Prostate gland (tissue), 2 donors: ENCODE measurements around the gene SCYGR5. TPM values are rescaled to one million over a fixed set of nuclear protein-coding genes. Genes with fewer than 3 reads are reported as not detected.

Experiments used
- DNase-seq: peaks from one replicate; pipeline ENCODE4 v3.0.0-alpha.2; 2019; ENCODE audit warnings: low spot score
- H3K27ac ChIP-seq, 2 donors: fragments of 200-600 bp; sonication (generic); 2 replicates each; pipeline ENCODE4 v1.5.1; 2017 to 2019
- H3K27me3 ChIP-seq: fragments of 200-600 bp; sonication (generic); replicated peaks from 2 replicates; pipeline ENCODE4 v1.5.1; 2019; ENCODE audit not compliant: insufficient read depth
- H3K36me3 ChIP-seq, 2 donors: fragments of 200-600 bp; sonication (generic); 1 replicate in 1 of 2; 2 replicates in 1 of 2; pipeline versions ENCODE4 v1.5.1 to v1.8.1; 2017 to 2019
- H3K4me1 ChIP-seq: fragments of 200-600 bp; sonication (generic); replicated peaks from 2 replicates; pipeline ENCODE4 v1.5.1; 2019
- H3K4me3 ChIP-seq, 2 donors: fragments of 200-600 bp; sonication (generic); 2 replicates each; pipeline ENCODE4 v1.5.1; 2017 to 2019
- H3K9me3 ChIP-seq: fragments of 200-600 bp; sonication (generic); 2 replicates; pipeline ENCODE4 v1.5.1; 2017
- POLR2A ChIP-seq: fragments of 450-650 bp; IDR thresholded peaks from one replicate; pipeline ENCODE4 v1.6.1; 2016; ENCODE audit warnings: antibody characterized with exemption, mild to moderate bottlenecking
- POLR2AphosphoS5 ChIP-seq: sonication (generic); formaldehyde crosslinking; IDR thresholded peaks from one replicate; pipeline ENCODE4 v1.6.1; 2017; ENCODE audit warnings: antibody characterized with exemption
- WGBS: methylation state at CpG from one replicate; pipeline ENCODE4 v1.1.5; 2018; 5-methylcytosine and 5-hydroxymethylcytosine counted together
- intact Hi-C: fragments of 100-400 bp; cut with DNase I; formaldehyde crosslinking; loops from one replicate; pipeline ENCODE4 v1.14.2; 2022
- total RNA-seq, 2 donors: library from RNA; depleted of rRNA; stranded (reverse); fragments of >200 nt; gene quantifications; one replicate each; pipeline ENCODE4 v1.1.0, GENCODE V29; 2016
- TF ChIP-seq, protein P1 (sequence below), 4 experiments: fragments of 200-600 bp in 2 of 4; fragments of 450-650 bp in 2 of 4; sonication (generic) in 2 of 4; IDR thresholded peaks; 1 replicate in 3 of 4; 2 replicates in 1 of 4; pipeline ENCODE4 v1.5.1; 2016 to 2019; ENCODE audit warnings: antibody characterized with exemption in 4 of 4, mild to moderate bottlenecking in 2 of 4, moderate library complexity in 2 of 4

Gene SCYGR5
- total RNA-seq, 2 donors from 2014 or later = not detected

DNA sequence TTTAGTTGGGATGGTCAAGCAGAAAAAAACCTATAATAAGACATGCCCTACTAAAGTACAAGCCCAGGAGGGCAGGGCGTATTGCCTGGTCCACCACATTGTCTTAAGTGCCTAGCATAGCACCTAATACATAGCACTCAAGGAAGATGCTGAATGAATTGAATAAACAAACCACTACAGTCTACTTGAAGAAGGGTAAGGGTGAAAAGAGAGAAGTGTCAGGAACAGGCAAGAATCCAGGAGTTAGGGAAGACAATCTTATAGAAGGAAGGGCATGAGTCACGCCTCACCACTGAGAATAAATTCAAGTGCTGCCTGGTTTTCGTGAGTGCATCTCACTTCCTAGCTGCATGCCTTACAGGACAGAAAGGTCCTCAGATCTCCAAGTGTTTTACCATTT, 37.4 kb downstream of the SCYGR5 start:
- no peak for DNase-seq
- Histone ChIP-seq H3K36me3 (no peaks in the 10 kb centered on the region), H3K27ac (no peak overlapping the region), H3K4me1 (no peaks in the 10 kb centered on the region), H3K9me3 (no peaks in the 10 kb centered on the region), H3K4me3 (no peak overlapping the region), H3K27me3 (no peaks in the 10 kb centered on the region)
- WGBS = 85% methylated on average over 3 of the region's 3 CpGs
- intact Hi-C loops = no loop called here
- TF ChIP-seq POLR2AphosphoS5 (no peak), POLR2A (no peak)
- TF ChIP-seq, protein P1, sequence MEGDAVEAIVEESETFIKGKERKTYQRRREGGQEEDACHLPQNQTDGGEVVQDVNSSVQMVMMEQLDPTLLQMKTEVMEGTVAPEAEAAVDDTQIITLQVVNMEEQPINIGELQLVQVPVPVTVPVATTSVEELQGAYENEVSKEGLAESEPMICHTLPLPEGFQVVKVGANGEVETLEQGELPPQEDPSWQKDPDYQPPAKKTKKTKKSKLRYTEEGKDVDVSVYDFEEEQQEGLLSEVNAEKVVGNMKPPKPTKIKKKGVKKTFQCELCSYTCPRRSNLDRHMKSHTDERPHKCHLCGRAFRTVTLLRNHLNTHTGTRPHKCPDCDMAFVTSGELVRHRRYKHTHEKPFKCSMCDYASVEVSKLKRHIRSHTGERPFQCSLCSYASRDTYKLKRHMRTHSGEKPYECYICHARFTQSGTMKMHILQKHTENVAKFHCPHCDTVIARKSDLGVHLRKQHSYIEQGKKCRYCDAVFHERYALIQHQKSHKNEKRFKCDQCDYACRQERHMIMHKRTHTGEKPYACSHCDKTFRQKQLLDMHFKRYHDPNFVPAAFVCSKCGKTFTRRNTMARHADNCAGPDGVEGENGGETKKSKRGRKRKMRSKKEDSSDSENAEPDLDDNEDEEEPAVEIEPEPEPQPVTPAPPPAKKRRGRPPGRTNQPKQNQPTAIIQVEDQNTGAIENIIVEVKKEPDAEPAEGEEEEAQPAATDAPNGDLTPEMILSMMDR (IDR thresholded peaks at IDR 0.05) = no peak

DNA sequence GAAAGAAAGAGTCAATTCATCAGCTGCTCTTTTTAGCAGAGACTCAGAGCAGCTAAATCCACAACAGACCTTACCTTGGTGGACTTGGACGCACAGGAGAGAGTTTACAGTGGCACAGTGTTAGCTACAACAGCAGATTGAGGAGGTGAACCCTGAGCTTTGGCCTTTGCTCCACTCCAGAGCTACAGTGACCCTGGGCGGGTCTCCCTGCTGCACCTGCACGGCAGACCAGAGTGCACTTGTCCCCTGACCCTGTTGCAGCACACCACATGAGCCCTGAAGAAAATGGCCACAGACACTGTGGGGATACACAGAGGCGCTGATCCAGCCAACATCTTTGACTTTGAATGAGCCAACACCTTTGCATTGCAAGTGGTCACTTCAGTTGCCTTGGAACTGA, 40.3 kb downstream of the SCYGR5 start:
- DNase-seq = no peak
- Histone ChIP-seq H3K4me3 (no peak overlapping the region), H3K27ac (no peak overlapping the region), H3K4me1 (no peaks in the 10 kb centered on the region), H3K27me3 (no peaks in the 10 kb centered on the region), H3K36me3 (no peaks in the 10 kb centered on the region), H3K9me3 (no peaks in the 10 kb centered on the region)
- intact Hi-C loops = no loop called here
- TF ChIP-seq POLR2AphosphoS5 (no peak), POLR2A (no peak)
- TF ChIP-seq, protein P1 (IDR thresholded peaks at IDR 0.05) = no peak
- 86% methylated on average over 4 of the region's 4 CpGs for WGBS

DNA sequence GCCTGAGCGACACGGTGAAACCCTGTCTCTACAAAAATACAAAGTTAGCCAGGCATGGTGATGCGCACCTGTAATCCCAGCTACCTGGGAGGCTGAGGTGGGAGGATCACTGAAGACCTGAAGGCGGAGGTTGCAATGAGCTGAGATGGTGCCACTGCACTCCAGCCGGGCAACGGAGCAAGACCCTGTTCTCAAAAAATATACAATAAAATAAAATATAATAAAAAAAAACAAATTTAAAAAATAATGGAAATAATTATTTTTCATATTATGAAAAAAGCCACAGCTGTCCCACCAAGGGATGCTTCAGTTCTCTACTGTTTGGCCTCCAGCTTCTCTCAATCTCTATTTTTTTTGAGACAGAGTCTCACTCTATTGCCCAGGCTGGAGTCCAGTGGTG, 40.8 kb downstream of the SCYGR5 start:
- no peak for DNase-seq
- Histone ChIP-seq H3K9me3 (no peaks in the 10 kb centered on the region), H3K4me1 (no peaks in the 10 kb centered on the region), H3K4me3 (no peak overlapping the region), H3K27ac (no peak overlapping the region), H3K36me3 (no peaks in the 10 kb centered on the region), H3K27me3 (no peaks in the 10 kb centered on the region)
- TF ChIP-seq POLR2A = no peak
- TF ChIP-seq, protein P1 (IDR thresholded peaks at IDR 0.05) = no peak
- TF ChIP-seq POLR2AphosphoS5 = no peak
- intact Hi-C loops = no loop called here
- WGBS = 77% methylated on average over 6 of the region's 6 CpGs

DNA sequence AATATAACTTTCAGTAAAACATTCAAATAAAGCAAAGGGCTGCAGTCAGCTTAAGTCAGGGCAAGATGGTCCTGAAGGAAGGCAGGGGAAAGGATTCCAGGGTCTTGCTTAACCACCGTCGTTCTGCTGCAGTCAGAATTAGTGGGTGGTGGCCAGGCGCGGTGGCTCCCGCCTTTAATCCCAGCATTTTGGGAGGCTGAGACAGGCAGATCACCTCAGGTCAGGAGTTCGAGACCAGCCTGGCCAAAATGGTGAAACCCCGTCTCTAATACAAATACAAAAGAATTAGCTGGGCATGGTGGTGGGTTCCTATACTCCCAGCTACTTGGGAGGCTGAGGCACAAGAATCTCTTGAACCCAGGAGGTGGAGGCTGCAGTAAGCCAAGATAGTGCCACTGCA, 44.4 kb downstream of the SCYGR5 start:
- intact Hi-C loops = no loop called here
- no peak for DNase-seq
- H3K4me1 ChIP-seq = no peaks in the 10 kb centered on the region
- no peaks in the 10 kb centered on the region for H3K9me3 ChIP-seq
- H3K4me3 ChIP-seq = no peak overlapping the region
- TF ChIP-seq, protein P1 (IDR thresholded peaks at IDR 0.05) = no peak
- TF ChIP-seq POLR2A (no peak), POLR2AphosphoS5 (no peak)
- no peak overlapping the region for H3K27ac ChIP-seq
- H3K27me3 ChIP-seq = no peaks in the 10 kb centered on the region
- no peaks in the 10 kb centered on the region for H3K36me3 ChIP-seq
- WGBS = 89% methylated on average over 7 of the region's 7 CpGs

DNA sequence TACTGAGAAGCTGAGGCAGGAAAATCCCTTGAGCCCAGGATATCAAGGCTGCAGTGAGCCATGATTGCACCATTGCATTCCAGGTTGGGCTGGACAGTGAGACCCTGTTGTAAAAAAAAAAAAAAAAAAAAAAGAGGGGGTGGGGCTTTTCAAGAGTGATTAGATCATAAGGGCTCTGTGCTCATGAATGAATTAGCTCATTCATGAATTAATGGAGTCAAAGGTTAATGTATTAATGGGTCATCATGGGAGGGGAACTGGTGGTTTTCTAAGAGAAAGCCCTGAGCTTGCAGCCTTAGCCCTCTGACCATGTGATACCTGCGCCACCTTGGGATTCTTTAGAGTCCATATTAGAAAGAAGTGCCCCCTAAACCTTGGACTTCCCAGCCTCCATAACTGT, 46.7 kb downstream of the SCYGR5 start:
- H3K27ac ChIP-seq = no peak overlapping the region
- 100% methylated on average over 1 of the region's 1 CpG for whole genome bisulfite sequencing
- H3K36me3 ChIP-seq = no peaks in the 10 kb centered on the region
- no peaks in the 10 kb centered on the region for H3K27me3 ChIP-seq
- H3K4me3 ChIP-seq = no peak overlapping the region
- TF ChIP-seq POLR2A (no peak), POLR2AphosphoS5 (no peak)
- TF ChIP-seq, protein P1 (IDR thresholded peaks at IDR 0.05) = no peak
- H3K4me1 ChIP-seq = no peaks in the 10 kb centered on the region
- intact Hi-C loops = no loop called here
- no peaks in the 10 kb centered on the region for H3K9me3 ChIP-seq
- no peak for DNase-seq
